Mesendoderm (in vitro differentiated cells): ENCODE measurements around the gene GPRIN1.

Experiments used
- DNase-seq: peaks from one replicate; pipeline ENCODE4 v3.0.0; 2013
- H2AK5ac ChIP-seq: 2 replicates; pipeline ENCODE4 v1.6.1; 2013; ENCODE audit warnings: low read length, inconsistent platforms
- H2BK120ac ChIP-seq: 2 replicates; pipeline ENCODE4 v1.6.1; 2013; ENCODE audit warnings: low read depth, mild to moderate bottlenecking, low read length, moderate library complexity, mixed read lengths
- H2BK15ac ChIP-seq: replicated peaks from 2 replicates; pipeline ENCODE4 v1.6.1; 2013; ENCODE audit warnings: low read depth, mild to moderate bottlenecking, moderate library complexity
- H2BK5ac ChIP-seq: 2 replicates; pipeline ENCODE4 v1.6.1; 2013; ENCODE audit warnings: low read length, inconsistent platforms
- H3K18ac ChIP-seq: 2 replicates; pipeline ENCODE4 v1.6.1; 2013; ENCODE audit warnings: mild to moderate bottlenecking, low read length, mixed read lengths
- H3K23ac ChIP-seq: one replicate; pipeline ENCODE4 v1.6.1; 2013; ENCODE audit warnings: low read length
- H3K27ac ChIP-seq: 2 replicates; pipeline ENCODE4 v1.5.1; 2013; ENCODE audit warnings: low read depth, mild to moderate bottlenecking, inconsistent platforms, low read length, moderate library complexity
- H3K27me3 ChIP-seq: 2 replicates; pipeline ENCODE4 v1.6.1; 2013; ENCODE audit warnings: low read length, control low read depth, mild to moderate bottlenecking, inconsistent platforms; ENCODE audit not compliant: insufficient read depth, poor library complexity
- H3K36me3 ChIP-seq: 2 replicates; pipeline ENCODE4 v1.6.1; 2013; ENCODE audit warnings: low read length, inconsistent platforms; ENCODE audit not compliant: control insufficient read depth, insufficient read depth
- H3K4ac ChIP-seq: one replicate; pipeline ENCODE4 v1.6.1; 2013; ENCODE audit warnings: low read depth, mild to moderate bottlenecking, low read length, moderate library complexity
- H3K4me1 ChIP-seq: 2 replicates; pipeline ENCODE4 v1.6.1; 2013; ENCODE audit warnings: low read depth, low read length, inconsistent platforms; ENCODE audit not compliant: control insufficient read depth
- H3K4me2 ChIP-seq: 2 replicates; pipeline ENCODE4 v1.6.1; 2013; ENCODE audit warnings: low read length
- H3K4me3 ChIP-seq: 2 replicates; pipeline ENCODE4 v1.5.1; 2013; ENCODE audit warnings: mild to moderate bottlenecking, low read length
- H3K56ac ChIP-seq: one replicate; pipeline ENCODE4 v1.6.1; 2013; ENCODE audit warnings: low read length
- H3K79me1 ChIP-seq: 2 replicates; pipeline ENCODE4 v1.6.1; 2013; ENCODE audit warnings: low read length, inconsistent platforms
- H3K79me2 ChIP-seq: 2 replicates; pipeline ENCODE4 v1.6.1; 2013; ENCODE audit warnings: mild to moderate bottlenecking, low read length; ENCODE audit not compliant: control insufficient read depth, insufficient read depth
- H3K9ac ChIP-seq: 2 replicates; pipeline ENCODE4 v1.6.1; 2013; ENCODE audit warnings: low read length, inconsistent platforms
- H4K5ac ChIP-seq: one replicate; pipeline ENCODE4 v1.6.1; 2013; ENCODE audit warnings: low read length
- H4K8ac ChIP-seq: one replicate; pipeline ENCODE4 v1.6.1; 2013; ENCODE audit warnings: low read depth, mild to moderate bottlenecking, control low read depth, low read length, moderate library complexity
- WGBS: extraction: QIAGEN DNeasy Blood & Tissue Kit; methylation state at CpG from one replicate; pipeline ENCODE4 v1.1.7; 2013; ENCODE audit warnings: low lambda C conversion rate, missing lambda C conversion rate; ENCODE audit not compliant: insufficient coverage; ENCODE audit errors: extremely low coverage; 5-methylcytosine and 5-hydroxymethylcytosine counted together

Gene GPRIN1

DNA sequence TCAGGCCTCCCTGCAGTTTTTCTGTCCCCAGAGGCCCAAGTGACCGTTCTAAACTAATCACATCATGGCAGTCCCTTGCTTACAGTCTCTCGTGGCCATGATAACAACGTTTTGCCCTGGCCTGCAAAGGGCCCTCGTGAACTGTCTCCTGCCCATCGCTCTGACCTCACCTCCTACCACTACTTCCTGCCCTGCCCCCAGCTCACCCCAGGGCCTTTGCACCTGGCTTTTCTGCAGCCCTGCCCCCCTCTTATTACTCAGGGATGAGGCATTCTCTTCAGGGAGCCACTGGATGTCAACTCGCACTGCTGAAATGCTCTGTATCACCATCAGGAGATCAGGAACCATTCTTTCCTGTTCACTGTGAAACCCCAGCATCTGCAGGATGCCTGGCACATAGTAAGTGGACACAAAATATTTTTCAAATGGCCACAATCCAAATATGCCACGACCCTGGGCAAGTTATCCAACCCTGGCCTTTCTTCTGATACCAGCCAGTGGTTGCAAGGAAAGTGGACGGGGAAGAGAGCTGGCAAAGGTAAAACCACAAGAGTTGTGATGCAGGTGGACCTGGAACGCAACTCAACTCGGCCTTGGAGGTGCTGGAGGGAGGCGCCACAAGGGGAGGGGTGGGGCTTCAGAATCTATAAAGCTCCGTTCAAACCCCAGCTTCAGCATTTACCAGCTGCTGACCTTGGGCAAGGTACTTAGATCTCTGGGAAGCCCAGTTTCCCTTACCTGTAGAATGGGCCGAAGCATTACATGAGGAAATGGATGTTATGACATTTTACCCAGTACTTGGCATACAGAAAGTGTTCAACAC lies 18.7 kb upstream of the GPRIN1 start:
- Histone ChIP-seq H3K79me2 (no peaks in the 10 kb centered on the region), H3K27me3 (peaks cover 8% of the 10 kb centered on the region), H3K36me3 (no peaks in the 10 kb centered on the region), H3K4ac (no peak overlapping the region), H3K18ac (no peak overlapping the region), H3K27ac (no peak overlapping the region), H3K4me1 (peaks cover 3% of the 10 kb centered on the region), H3K9ac (no peak overlapping the region), H3K79me1 (no peaks in the 10 kb centered on the region), H2BK120ac (no peak overlapping the region), H3K4me3 (no peak overlapping the region), H3K23ac (no peak overlapping the region), H3K56ac (no peak overlapping the region), H2BK15ac (no peak overlapping the region), H3K4me2 (no peak overlapping the region), H4K5ac (no peak overlapping the region), H2AK5ac (no peak overlapping the region), H2BK5ac (no peak overlapping the region), H4K8ac (no peak overlapping the region)
- WGBS = no CpG with 5 or more reads among the region's 13 CpGs
- no peak for DNase-seq

DNA sequence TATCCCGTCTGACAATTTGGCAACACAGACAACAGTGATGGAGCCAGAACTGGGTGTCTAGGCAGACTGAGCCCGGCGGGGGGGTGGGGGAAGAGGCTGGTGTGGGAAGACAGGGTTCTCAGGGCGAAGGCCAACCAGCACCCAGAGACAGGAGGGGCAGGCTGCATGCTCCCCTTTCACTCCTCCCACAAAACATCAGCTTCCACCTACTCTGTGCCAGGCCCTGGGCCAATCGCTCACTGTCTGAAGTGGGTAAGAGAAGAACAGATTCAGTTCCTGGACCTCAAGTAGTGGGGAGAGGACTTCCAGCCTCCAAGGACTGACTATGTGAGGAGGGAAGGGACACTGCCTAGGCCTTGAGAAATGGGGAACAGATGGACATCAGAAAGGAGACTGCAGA lies 17.6 kb upstream of the GPRIN1 start:
- H3K18ac ChIP-seq = no peak overlapping the region
- no peak overlapping the region for H2BK120ac ChIP-seq
- peaks cover 3% of the 10 kb centered on the region for H3K4me1 ChIP-seq
- no peak overlapping the region for H4K8ac ChIP-seq
- H3K4me3 ChIP-seq = no peak overlapping the region
- no peak for DNase-seq
- no peak overlapping the region for H2BK5ac ChIP-seq
- H3K36me3 ChIP-seq = no peaks in the 10 kb centered on the region
- H3K23ac ChIP-seq = no peak overlapping the region
- no peak overlapping the region for H2BK15ac ChIP-seq
- H3K56ac ChIP-seq = no peak overlapping the region
- no peak overlapping the region for H3K27ac ChIP-seq
- H2AK5ac ChIP-seq = no peak overlapping the region
- peaks cover 8% of the 10 kb centered on the region for H3K27me3 ChIP-seq
- no peak overlapping the region for H3K9ac ChIP-seq
- no CpG with 5 or more reads among the region's 5 CpGs for WGBS
- no peak overlapping the region for H3K4ac ChIP-seq
- H3K4me2 ChIP-seq = no peak overlapping the region
- no peak overlapping the region for H4K5ac ChIP-seq
- H3K79me1 ChIP-seq = no peaks in the 10 kb centered on the region
- no peaks in the 10 kb centered on the region for H3K79me2 ChIP-seq

DNA sequence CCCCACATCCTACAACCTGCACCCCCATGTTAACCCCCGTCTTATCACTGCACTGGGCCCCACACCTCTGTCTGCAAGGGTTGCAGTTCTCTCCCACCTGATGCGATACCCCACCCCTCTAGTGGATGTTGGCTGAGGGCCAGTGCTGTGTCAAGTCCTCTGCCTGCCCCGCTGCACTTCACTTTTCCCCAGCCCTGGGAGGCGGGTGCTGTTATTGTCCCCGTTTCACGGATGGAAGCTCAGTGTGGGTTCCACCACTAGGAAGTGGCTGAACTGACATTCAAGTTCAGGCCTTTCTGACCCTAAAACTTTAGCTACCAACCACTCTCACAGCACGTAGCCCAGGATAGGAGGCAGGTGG lies 16.9 kb upstream of the GPRIN1 start:
- DNase-seq = no peak
- Histone ChIP-seq H3K56ac (no peak overlapping the region), H2BK120ac (no peak overlapping the region), H4K8ac (no peak overlapping the region), H3K4ac (no peak overlapping the region), H2BK15ac (no peak overlapping the region), H3K27me3 (peaks cover 8% of the 10 kb centered on the region), H2AK5ac (no peak overlapping the region), H3K4me2 (no peak overlapping the region), H3K79me1 (no peaks in the 10 kb centered on the region), H3K79me2 (no peaks in the 10 kb centered on the region), H3K4me3 (no peak overlapping the region), H4K5ac (no peak overlapping the region), H3K4me1 (peaks cover 3% of the 10 kb centered on the region), H3K9ac (no peak overlapping the region), H3K36me3 (no peaks in the 10 kb centered on the region), H3K23ac (no peak overlapping the region), H2BK5ac (no peak overlapping the region), H3K18ac (no peak overlapping the region), H3K27ac (no peak overlapping the region)
- WGBS = no CpG with 5 or more reads among the region's 7 CpGs

DNA sequence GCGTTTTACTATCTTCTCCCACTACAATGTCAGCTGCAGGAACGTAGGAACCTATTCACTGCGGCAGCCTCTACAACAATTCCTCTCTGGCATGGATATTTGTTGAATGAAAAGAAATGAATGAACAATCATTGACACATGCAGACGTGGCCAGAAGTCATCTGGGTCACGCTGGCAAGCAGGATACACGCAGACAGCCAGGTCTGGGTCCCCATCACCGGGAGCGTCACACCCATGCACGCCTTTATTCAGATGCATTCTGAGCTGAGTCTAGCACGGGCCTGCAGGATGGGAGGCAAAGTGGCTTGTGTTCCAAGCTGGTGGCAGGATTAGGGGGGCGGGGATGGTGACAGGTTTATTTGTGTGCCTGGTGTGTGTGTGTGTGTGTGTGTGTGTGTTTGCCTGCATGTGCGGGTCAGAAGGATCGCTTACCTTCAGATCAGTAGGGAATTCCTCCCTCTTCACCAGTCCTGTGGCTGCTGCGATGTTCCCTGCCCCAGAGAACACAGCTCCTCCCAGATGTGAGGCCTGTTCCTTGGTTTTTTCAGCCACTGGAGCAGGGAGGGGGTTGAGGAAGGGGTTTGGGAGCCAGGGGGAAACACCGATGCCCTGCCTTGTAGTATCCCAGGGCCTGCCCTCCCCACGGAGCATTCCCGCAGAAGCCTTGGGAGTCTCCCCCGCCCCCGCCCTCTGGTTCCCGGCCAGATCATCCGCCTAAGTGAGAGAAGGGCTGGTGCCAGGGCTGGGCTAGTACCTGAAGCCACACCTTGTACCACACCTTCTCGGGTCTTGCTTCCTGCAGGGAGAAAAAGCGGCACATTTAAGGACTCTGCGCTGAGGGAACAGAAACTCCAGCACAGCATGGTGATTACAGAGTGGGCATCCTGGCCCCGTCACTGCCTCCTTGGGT lies 16.3 kb upstream of the GPRIN1 start:
- Histone ChIP-seq H2BK15ac (no peak overlapping the region), H4K8ac (no peak overlapping the region), H2BK5ac (no peak overlapping the region), H3K4me3 (no peak overlapping the region), H2AK5ac (no peak overlapping the region), H3K79me2 (no peaks in the 10 kb centered on the region), H3K56ac (no peak overlapping the region), H3K4ac (no peak overlapping the region), H3K18ac (no peak overlapping the region), H3K9ac (no peak overlapping the region), H3K27me3 (peaks cover 5% of the 10 kb centered on the region), H3K4me1 (peaks cover 3% of the 10 kb centered on the region), H3K36me3 (no peaks in the 10 kb centered on the region), H3K79me1 (no peaks in the 10 kb centered on the region), H3K27ac (no peak overlapping the region), H4K5ac (no peak overlapping the region), H2BK120ac (no peak overlapping the region), H3K4me2 (no peak overlapping the region), H3K23ac (no peak overlapping the region)
- no CpG with 5 or more reads among the region's 25 CpGs for WGBS
- no peak for DNase-seq

DNA sequence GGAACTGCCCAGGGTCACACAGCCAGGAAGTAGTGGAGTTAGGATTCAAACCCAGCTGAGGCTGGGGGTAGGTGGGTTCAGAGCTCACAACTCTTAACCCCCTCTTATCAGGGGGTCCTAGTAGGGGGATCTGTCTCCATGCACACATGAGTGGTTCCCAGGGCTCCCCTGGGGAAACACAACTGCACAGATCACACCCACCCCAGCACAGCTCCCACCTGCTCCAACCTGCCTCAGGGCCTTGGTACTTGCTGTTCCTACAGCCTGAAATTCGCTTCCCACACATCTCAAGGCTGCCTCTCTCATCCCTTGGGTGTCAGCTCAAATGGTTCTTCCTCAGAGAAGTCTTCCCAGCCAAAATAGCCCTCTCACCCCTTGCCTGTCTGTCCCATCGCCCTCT lies 15.6 kb upstream of the GPRIN1 start:
- Histone ChIP-seq H4K8ac (no peak overlapping the region), H3K4me2 (no peak overlapping the region), H3K79me1 (no peaks in the 10 kb centered on the region), H2BK120ac (no peak overlapping the region), H3K18ac (no peak overlapping the region), H3K23ac (no peak overlapping the region), H3K4ac (no peak overlapping the region), H3K27me3 (peaks cover 2% of the 10 kb centered on the region), H3K9ac (no peak overlapping the region), H3K4me3 (no peak overlapping the region), H3K56ac (no peak overlapping the region), H3K27ac (no peak overlapping the region), H3K4me1 (no peaks in the 10 kb centered on the region), H2AK5ac (no peak overlapping the region), H2BK15ac (no peak overlapping the region), H3K79me2 (no peaks in the 10 kb centered on the region), H2BK5ac (no peak overlapping the region), H3K36me3 (no peaks in the 10 kb centered on the region), H4K5ac (no peak overlapping the region)
- DNase-seq = no peak
- WGBS = no CpG with 5 or more reads among the region's 2 CpGs
